H1 (cell line): Measurements from ENCODE around the gene PEX1. TPM values are rescaled to one million over a fixed set of nuclear protein-coding genes. Genes with fewer than 3 reads are reported as not detected.

Experiments
- CTCF ChIA-PET: fragments of 300-600 bp; sonication (Branson Sonifier 250); formaldehyde crosslinking; loops from one replicate; lab custom pipeline; 2021; ENCODE audit not compliant: partially characterized antibody; lab: Charles Lee
- POLR2A ChIA-PET: fragments of 300-600 bp; sonication (Branson Sonifier 250); formaldehyde crosslinking; loops from one replicate; lab custom pipeline; 2021; ENCODE audit warnings: inconsistent platforms; ENCODE audit not compliant: partially characterized antibody; lab: Charles Lee
- DNase-seq, 2 experiments: peaks; one replicate each; pipeline versions ENCODE4 v3.0.0 to v3.0.0-alpha.2; 2010 to 2022; ENCODE audit warnings: low spot score in 2 of 2, low read depth in 1 of 2, mixed read lengths in 1 of 2
- FAIRE-seq: peaks from 2 replicates; lab custom pipeline; 2011; peaks lifted over from hg19 to GRCh38; lab: Jason Lieb, UNC
- H2AFZ ChIP-seq: 2 replicates; pipeline ENCODE4 v1.8.1; 2012; ENCODE audit warnings: low read length, inconsistent platforms
- H2AK5ac ChIP-seq: 2 replicates; pipeline ENCODE4 v1.6.1; 2013; ENCODE audit warnings: low read depth, low read length
- H2BK120ac ChIP-seq: replicated peaks from 2 replicates; pipeline ENCODE3; 2013; ENCODE audit warnings: low read depth, low read length, inconsistent platforms
- H2BK12ac ChIP-seq: 2 replicates; pipeline ENCODE4 v1.6.1; 2013; ENCODE audit warnings: low read depth, low read length
- H2BK15ac ChIP-seq: 2 replicates; pipeline ENCODE4 v1.6.1; 2013; ENCODE audit warnings: low read length
- H2BK20ac ChIP-seq: 2 replicates; pipeline ENCODE4 v1.6.1; 2013; ENCODE audit warnings: low read length
- H2BK5ac ChIP-seq: 2 replicates; pipeline ENCODE4 v1.6.1; 2013; ENCODE audit warnings: low read depth, low read length
- H3K14ac ChIP-seq: 2 replicates; pipeline ENCODE4 v1.6.1; 2013; ENCODE audit warnings: inconsistent platforms; ENCODE audit not compliant: insufficient read length
- H3K18ac ChIP-seq: 2 replicates; pipeline ENCODE4 v1.6.1; 2013; ENCODE audit warnings: low read length; ENCODE audit errors: extremely low read depth
- H3K23ac ChIP-seq: 2 replicates; pipeline ENCODE4 v1.6.1; 2013; ENCODE audit warnings: inconsistent platforms; ENCODE audit not compliant: insufficient read length
- H3K23me2 ChIP-seq: 2 replicates; pipeline ENCODE4 v1.6.1; 2013; ENCODE audit warnings: low read depth, low read length
- H3K27ac ChIP-seq: 2 replicates; pipeline ENCODE4 v1.6.1; 2011; ENCODE audit warnings: low read depth, low read length, inconsistent platforms
- H3K27me3 ChIP-seq, 4 experiments: replicated peaks in 1 of 4; 1 replicate in 1 of 4; 2 replicates in 3 of 4; pipeline versions ENCODE4 v1.6.1 to v1.8.1; 2011 to 2013; ENCODE audit warnings: low read length in 3 of 4, mild to moderate bottlenecking in 3 of 4, inconsistent platforms in 2 of 4, mixed read lengths in 2 of 4, moderate library complexity in 1 of 4; ENCODE audit not compliant: control insufficient read depth in 3 of 4, insufficient read depth in 3 of 4; ENCODE audit errors: extremely low read depth in 1 of 4
- H3K36me3 ChIP-seq, 4 experiments: 2 replicates each; pipeline versions ENCODE4 v1.6.1 to v1.8.1; 2011 to 2013; ENCODE audit warnings: mild to moderate bottlenecking in 4 of 4, low read length in 3 of 4, moderate library complexity in 2 of 4, control low read depth in 1 of 4, inconsistent platforms in 1 of 4; ENCODE audit not compliant: insufficient read depth in 4 of 4, control insufficient read depth in 2 of 4
- H3K4ac ChIP-seq: replicated peaks from 2 replicates; pipeline ENCODE3; 2013; ENCODE audit warnings: low read length, low read depth, mixed read lengths, inconsistent platforms; ENCODE audit not compliant: insufficient read length
- H3K4me1 ChIP-seq, 4 experiments: replicated peaks in 1 of 4; 1 replicate in 1 of 4; 2 replicates in 3 of 4; pipeline versions ENCODE4 v1.6.1 to v1.8.1; 2011 to 2013; ENCODE audit warnings: low read length in 3 of 4, inconsistent platforms in 2 of 4, mixed read lengths in 1 of 4; ENCODE audit not compliant: insufficient read depth in 4 of 4, control insufficient read depth in 3 of 4
- H3K4me2 ChIP-seq, 2 experiments: 2 replicates each; pipeline versions ENCODE4 v1.6.1 to v1.8.1; 2011 to 2013; ENCODE audit warnings: low read depth in 2 of 2, low read length in 2 of 2, control low read depth in 1 of 2, inconsistent platforms in 1 of 2, mild to moderate bottlenecking in 1 of 2; ENCODE audit not compliant: insufficient read depth in 1 of 2
- H3K4me3 ChIP-seq, 4 experiments: fragments of 200-600, 300-600 bp in 1 of 4; sonication (generic), shearing (Covaris generic), sonication (Bioruptor Twin) in 1 of 4; 2 replicates each; pipeline versions ENCODE4 v1.5.1 to v1.8.1; 2011 to 2016; ENCODE audit warnings: low read length in 4 of 4, low read depth in 3 of 4, control low read depth in 2 of 4, inconsistent platforms in 2 of 4, mild to moderate bottlenecking in 2 of 4, mixed read lengths in 1 of 4, moderate library complexity in 1 of 4; ENCODE audit not compliant: insufficient read depth in 2 of 4; ENCODE audit errors: extremely low read depth in 1 of 4
- H3K56ac ChIP-seq: replicated peaks from 2 replicates; pipeline ENCODE3; 2013; ENCODE audit warnings: low read depth, mild to moderate bottlenecking, mixed read lengths, low read length, inconsistent platforms; ENCODE audit not compliant: insufficient read length
- H3K79me1 ChIP-seq: 2 replicates; pipeline ENCODE4 v1.6.1; 2013; ENCODE audit warnings: low read depth, low read length, control low read depth
- H3K79me2 ChIP-seq, 2 experiments: 2 replicates each; pipeline versions ENCODE4 v1.6.1 to v1.8.1; 2012 to 2013; ENCODE audit warnings: low read length in 2 of 2, mild to moderate bottlenecking in 2 of 2, inconsistent platforms in 1 of 2; ENCODE audit not compliant: insufficient read depth in 2 of 2, control insufficient read depth in 1 of 2
- H3K9ac ChIP-seq, 4 experiments: replicated peaks in 1 of 4; 1 replicate in 1 of 4; 2 replicates in 3 of 4; pipeline versions ENCODE4 v1.6.1 to v1.8.1; 2011 to 2013; ENCODE audit warnings: low read depth in 3 of 4, low read length in 3 of 4, control low read depth in 2 of 4, mild to moderate bottlenecking in 2 of 4, moderate library complexity in 2 of 4, inconsistent platforms in 1 of 4; ENCODE audit errors: extremely low read depth in 1 of 4
- H3K9me3 ChIP-seq, 2 experiments: 2 replicates each; pipeline versions ENCODE4 v1.6.1 to v1.8.1; 2012 to 2013; ENCODE audit warnings: mild to moderate bottlenecking in 2 of 2, moderate library complexity in 2 of 2, control low read depth in 1 of 2, inconsistent platforms in 1 of 2, low read depth in 1 of 2, low read length in 1 of 2, mixed read lengths in 1 of 2; ENCODE audit not compliant: insufficient read depth in 2 of 2
- H4K20me1 ChIP-seq, 2 experiments: replicated peaks in 1 of 2; 2 replicates each; pipeline versions ENCODE3 to v1.8.1; 2011 to 2013; ENCODE audit warnings: inconsistent platforms in 2 of 2, low read length in 2 of 2, mild to moderate bottlenecking in 1 of 2; ENCODE audit not compliant: insufficient read depth in 2 of 2, control insufficient read depth in 1 of 2
- H4K5ac ChIP-seq: 2 replicates; pipeline ENCODE4 v1.6.1; 2013; ENCODE audit warnings: low read length, low read depth, mixed read lengths, inconsistent platforms; ENCODE audit not compliant: insufficient read length
- H4K8ac ChIP-seq: 2 replicates; pipeline ENCODE4 v1.8.0; 2013; ENCODE audit warnings: mild to moderate bottlenecking, moderate library complexity, low read length, inconsistent platforms; ENCODE audit not compliant: insufficient read depth; ENCODE audit errors: extremely low read depth
- H4K91ac ChIP-seq: replicated peaks from 2 replicates; pipeline ENCODE3; 2013; ENCODE audit warnings: low read length, mixed read lengths, inconsistent platforms; ENCODE audit not compliant: insufficient read length
- BACH1 ChIP-seq: IDR thresholded peaks from 2 replicates; pipeline ENCODE4 v1.6.1; 2012; ENCODE audit warnings: low read length, improper control_type of control experiment
- CEBPB ChIP-seq: IDR thresholded peaks from 2 replicates; pipeline ENCODE4 v1.6.1; 2012; ENCODE audit warnings: low read depth, low read length
- GABPA ChIP-seq: IDR thresholded peaks from 2 replicates; pipeline ENCODE4 v1.6.1; 2011; ENCODE audit warnings: mild to moderate bottlenecking, low read length, moderate library complexity, borderline replicate concordance; ENCODE audit not compliant: insufficient read depth
- KDM4A ChIP-seq: IDR thresholded peaks from one replicate; pipeline ENCODE4 v1.7.1; 2012; ENCODE audit warnings: low read depth, mild to moderate bottlenecking, moderate library complexity, low read length, inconsistent platforms; ENCODE audit not compliant: severe bottlenecking
- NRF1 ChIP-seq: IDR thresholded peaks from 2 replicates; pipeline ENCODE4 v1.6.1; 2011; ENCODE audit warnings: mild to moderate bottlenecking, low read depth, low read length, improper control_type of control experiment
- POLR2A ChIP-seq, 2 experiments: IDR thresholded peaks; 1 replicate in 1 of 2; 2 replicates in 1 of 2; pipeline ENCODE4 v1.6.1; 2011; ENCODE audit warnings: low read depth in 2 of 2, low read length in 2 of 2, mild to moderate bottlenecking in 2 of 2; ENCODE audit errors: control extremely low read depth in 1 of 2
- RAD21 ChIP-seq, 2 experiments: IDR thresholded peaks in 1 of 2; conservative IDR thresholded peaks in 1 of 2; 2 replicates each; pipeline ENCODE4 v1.6.1; 2011; ENCODE audit warnings: low read depth in 2 of 2, low read length in 2 of 2, improper control_type of control experiment in 1 of 2, inconsistent platforms in 1 of 2, mild to moderate bottlenecking in 1 of 2, moderate library complexity in 1 of 2
- SIN3A ChIP-seq, 2 experiments: IDR thresholded peaks in 1 of 2; conservative IDR thresholded peaks in 1 of 2; 2 replicates each; pipeline ENCODE4 v1.6.1; 2011 to 2012; ENCODE audit warnings: low read length in 2 of 2, improper control_type of control experiment in 1 of 2, low read depth in 1 of 2, mild to moderate bottlenecking in 1 of 2
- TAF1 ChIP-seq: IDR thresholded peaks from 2 replicates; pipeline ENCODE4 v1.6.1; 2011; ENCODE audit warnings: mild to moderate bottlenecking, low read depth, low read length
- TAF7 ChIP-seq: optimal IDR thresholded peaks from 2 replicates; pipeline ENCODE3; 2011; ENCODE audit warnings: low read depth, mild to moderate bottlenecking, inconsistent platforms, low read length, moderate library complexity, borderline replicate concordance
- WGBS, 2 experiments: shearing (Covaris generic) in 1 of 2; methylation state at CpG; one replicate each; pipeline versions ENCODE4 v1.1.6 to v1.1.7; 2013 to 2015; ENCODE audit warnings: low lambda C conversion rate in 2 of 2, mixed read lengths in 2 of 2, inconsistent platforms in 1 of 2, low coverage in 1 of 2, missing lambda C conversion rate in 1 of 2; ENCODE audit not compliant: insufficient replicate concordance in 2 of 2, insufficient coverage in 1 of 2, insufficient read length in 1 of 2; ENCODE audit errors: extremely low coverage in 1 of 2, missing lambda C conversion rate in 1 of 2; 5-methylcytosine and 5-hydroxymethylcytosine counted together
- polyA plus RNA-seq, 7 experiments: library from polyadenylated mRNA; depleted of rRNA in 3 of 7; stranded (reverse) in 5 of 7; unstranded in 2 of 7; fragments of >200 nt in 5 of 7; fragments of 200-250 nt in 2 of 7; gene quantifications; 1 replicate in 5 of 7; 2 replicates in 1 of 7; 4 replicates in 1 of 7; pipeline versions ENCODE4 v1.2.1 to v1.2.3, GENCODE V29; 2011 to 2013; ENCODE audit warnings: missing spikeins in 2 of 7, mixed read lengths in 2 of 7
- total RNA-seq: library from RNA; stranded (reverse); fragmentation: NEBNext Ultra II Directional; extraction: Animal tissue kit (Norgen Biotek cat#: 25700); gene quantifications from 2 replicates; pipeline ENCODE4 v1.2.1, GENCODE V29; 2021

PEX1 gene
- total and polyA plus RNA-seq, 2 of the 8 experiments (the other 6 are each of a cell fraction or from before 2014, with no cell fraction given), result 16.4 to 23.9 TPM

DNA sequence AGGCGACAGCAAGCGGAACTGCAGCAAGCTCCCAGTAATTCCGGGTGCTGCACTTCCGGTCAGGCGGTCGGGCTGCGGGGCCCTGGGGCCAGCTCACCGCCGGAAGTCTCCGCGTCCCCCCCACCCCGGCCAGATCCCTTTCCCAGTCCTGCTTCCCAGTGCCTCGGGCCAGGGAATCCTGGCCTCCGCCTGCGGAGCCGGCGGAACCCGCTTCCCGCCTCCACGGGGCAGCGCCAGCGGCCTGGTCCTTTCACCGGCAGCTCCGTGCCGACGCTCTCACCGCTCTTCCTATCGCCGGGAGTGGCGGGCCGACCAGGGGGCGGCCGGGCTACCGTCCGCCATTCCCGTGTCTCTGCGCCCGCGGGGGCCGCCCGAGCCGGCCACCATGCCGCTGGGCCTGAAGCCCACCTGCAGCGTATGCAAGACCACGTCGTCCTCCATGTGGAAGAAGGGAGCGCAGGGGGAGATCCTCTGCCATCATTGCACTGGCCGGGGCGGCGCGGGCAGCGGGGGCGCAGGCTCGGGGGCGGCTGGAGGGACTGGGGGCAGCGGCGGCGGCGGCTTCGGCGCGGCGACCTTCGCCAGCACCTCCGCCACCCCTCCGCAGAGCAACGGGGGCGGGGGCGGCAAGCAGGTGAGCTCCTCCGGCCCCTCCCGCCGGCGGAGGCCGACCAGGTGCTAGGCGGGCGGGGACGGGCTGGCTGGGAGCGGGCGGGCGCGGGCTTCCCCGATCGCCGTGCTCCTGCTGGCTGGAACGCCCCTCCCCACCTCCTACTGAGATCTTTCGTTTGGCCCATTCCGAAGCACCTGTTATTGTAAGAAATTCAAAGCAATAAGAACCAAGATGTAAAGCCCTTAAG lies 80.7 kb downstream of the PEX1 start, which contains the start of gene GATAD1:
Gene GATAD1, plus strand, starts transcription at position 138 of the 860 bp plus-strand sequence. Its CDS starts 248 bp downstream, at position 386.
- WGBS, 2 experiments, result 2% methylated on average over 74 of the region's 87 CpGs; no CpG with 5 or more reads in 1 of the 2 experiments
- Histone ChIP-seq H3K79me1 (no peaks in the 10 kb centered on the region; the same call in 1 of the 2 replicates), H2BK15ac (no peak within 1 kb of the TSS)
- peak in 1 of 2 experiments; percentile 93; a peak in 1 of 4 replicates for TF ChIP-seq RAD21 (IDR thresholded peaks at IDR 0.05 in 1 of 2, conservative IDR thresholded peaks at IDR 0.05 in 1 of 2; ENCODE audit: low read depth in 2 of 2, low read length in 2 of 2)
- peak; percentile 95 for TF ChIP-seq GABPA
- peak; percentile 92 for TF ChIP-seq KDM4A
- TF ChIP-seq CEBPB, result no peak
- TF ChIP-seq SIN3A (conservative IDR thresholded peaks at IDR 0.05 in 1 of 2, IDR thresholded peaks at IDR 0.05 in 1 of 2; ENCODE audit: low read depth in 1 of 2, low read length in 2 of 2), result peak in 1 of 2 experiments; percentile 65; a peak in 3 of 4 replicates
- no peak for TF ChIP-seq BACH1
- peak; percentile 88 for TF ChIP-seq TAF1
- TF ChIP-seq POLR2A (IDR thresholded peaks at IDR 0.05; ENCODE audit: control extremely low read depth in 1 of 2, low read depth in 2 of 2, low read length in 2 of 2), result peak; percentile 76 to 89
- no peak for TF ChIP-seq NRF1
- TF ChIP-seq TAF7, result peak; percentile 85

More for the DNA sequence above, 80.7 kb downstream of the PEX1 start, which contains the start of gene GATAD1:
- Histone ChIP-seq H3K23me2 (peaks cover 3% of the 10 kb centered on the region; the same call in 1 of the 2 replicates), H4K91ac (peak within 1 kb of the TSS; percentile 64), H3K56ac (peak within 1 kb of the TSS; percentile 82), H3K4me3 (peak within 1 kb of the TSS; percentile 67 to 94 (median 89)), H3K23ac (no peak within 1 kb of the TSS), H3K9ac (peak within 1 kb of the TSS; percentile 65 to 97 (median 96)), H3K4me2 (peak within 1 kb of the TSS; percentile 76 to 77), H4K8ac (peak within 1 kb of the TSS; percentile 98), H3K4ac (peak within 1 kb of the TSS; percentile 69), H3K27ac (peak within 1 kb of the TSS; percentile 95), H4K20me1 (peaks cover 2 to 5% of the 10 kb centered on the region in 2 experiments), H2BK120ac (no peak within 1 kb of the TSS), H3K36me3 (peaks cover 7 to 38% (median 27%) of the 10 kb centered on the region in 4 experiments), H2AFZ (peak within 1 kb of the TSS; percentile 94), H2BK20ac (no peak within 1 kb of the TSS), H3K9me3 (no peaks in the 10 kb centered on the region), H2BK12ac (no peak within 1 kb of the TSS), H4K5ac (peak within 1 kb of the TSS; percentile 96), H3K18ac (peak within 1 kb of the TSS; percentile 81; the same call in 1 of the 2 replicates), H3K79me2 (peaks cover 0 to 20% of the 10 kb centered on the region in 2 experiments; a peak in 2 of 4 replicates), H3K27me3 (no peaks in the 10 kb centered on the region), H3K14ac (no peak within 1 kb of the TSS), H2AK5ac (no peak within 1 kb of the TSS), H2BK5ac (peak within 1 kb of the TSS; percentile 89), H3K4me1 (no peaks in the 10 kb centered on the region)
- ChIA-PET POLR2A (interaction anchor here (0.6 to 3.1 kb wide), 31 partner anchors 10 to 545 kb away, joined by 3 to 34 read pairs (median 4); partner anchors contain the start of genes ANKIB1, CYP51A1, KRIT1 and LRRD1), CTCF (interaction anchor here (0.7 to 6.4 kb wide), 37 partner anchors 10 to 605 kb away, joined by 3 to 159 read pairs (median 4); partner anchors contain the start of genes ANKIB1, CYP51A1 and KRIT1)
- FAIRE-seq (no peak), DNase-seq (peak; percentile 85 to 90)
